IPS DF 6.9 (cell line): ENCODE results near the gene HMGN2.
A peak's percentile ranks its signal among the peaks of the same experiment; 100 is the strongest.

Experiments used
- DNase-seq: peaks from one replicate; pipeline ENCODE4 v3.0.0-alpha.2; 2013; ENCODE audit warnings: low read depth, low spot score
- H3K27ac ChIP-seq: one replicate; pipeline ENCODE4 v1.5.1; 2013; ENCODE audit warnings: low read length, control low read depth
- H3K27me3 ChIP-seq: 2 replicates; pipeline ENCODE4 v1.6.1; 2013; ENCODE audit warnings: mild to moderate bottlenecking, low read length; ENCODE audit not compliant: control insufficient read depth, insufficient read depth
- H3K36me3 ChIP-seq: 2 replicates; pipeline ENCODE4 v1.6.1; 2013; ENCODE audit warnings: low read length; ENCODE audit not compliant: control insufficient read depth, insufficient read depth
- H3K4me1 ChIP-seq: 2 replicates; pipeline ENCODE4 v1.6.1; 2013; ENCODE audit warnings: low read length; ENCODE audit not compliant: control insufficient read depth, insufficient read depth
- H3K4me3 ChIP-seq: 2 replicates; pipeline ENCODE4 v1.5.1; 2013; ENCODE audit warnings: mild to moderate bottlenecking, low read length
- H3K9me3 ChIP-seq: 2 replicates; pipeline ENCODE4 v1.6.1; 2013; ENCODE audit warnings: low read length, inconsistent platforms; ENCODE audit not compliant: control insufficient read depth, insufficient read depth
- WGBS: extraction: QIAGEN DNeasy Blood & Tissue Kit; methylation state at CpG from one replicate; pipeline ENCODE4 v1.1.7; 2013; ENCODE audit warnings: mixed read lengths, missing lambda C conversion rate; ENCODE audit not compliant: insufficient read length, insufficient coverage; 5-methylcytosine and 5-hydroxymethylcytosine counted together

HMGN2 gene

DNA sequence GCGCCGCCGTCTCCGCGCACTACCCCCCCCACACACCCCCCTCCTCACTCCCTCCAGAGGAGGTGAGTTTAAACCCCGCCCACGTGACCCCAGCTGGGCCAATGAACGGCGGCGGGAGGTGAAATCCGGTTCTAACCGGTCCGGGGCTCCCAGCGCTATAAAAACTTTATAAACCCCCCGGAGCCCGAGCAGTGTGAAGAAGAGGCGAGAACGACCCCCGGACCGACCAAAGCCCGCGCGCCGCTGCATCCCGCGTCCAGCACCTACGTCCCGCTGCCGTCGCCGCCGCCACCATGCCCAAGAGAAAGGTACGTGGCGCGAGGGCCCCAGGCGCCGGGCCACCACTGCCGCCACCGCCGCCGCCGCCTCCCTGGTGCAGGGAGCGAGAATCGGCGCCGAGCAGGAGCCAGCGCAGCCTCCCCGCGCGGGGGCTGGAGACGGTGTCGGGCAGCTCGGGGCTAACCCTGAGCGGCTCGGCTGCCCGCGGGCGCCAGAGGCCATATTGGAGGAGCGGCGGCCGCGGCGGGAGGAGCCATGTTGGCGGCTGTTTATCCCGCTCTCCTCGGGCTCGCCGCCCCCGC, at the start of gene HMGN2:
Gene HMGN2 (plus strand): TSS at position 121 of the 581 bp plus-strand sequence. CDS start 173 bp downstream, at position 294.
- H3K27me3 ChIP-seq = no peaks in the 10 kb centered on the region
- H3K36me3 ChIP-seq = peaks cover 17% of the 10 kb centered on the region; the same call in 1 of the 2 replicates
- H3K9me3 ChIP-seq = no peaks in the 10 kb centered on the region
- H3K4me3 ChIP-seq = peak within 1 kb of the TSS; percentile 67
- no peak within 1 kb of the TSS for H3K27ac ChIP-seq
- no CpG with 5 or more reads among the region's 69 CpGs for WGBS
- no peaks in the 10 kb centered on the region; the same call in 1 of the 2 replicates for H3K4me1 ChIP-seq
- DNase-seq = peak; percentile 77

- no peaks in the 10 kb centered on the region for H3K27me3 ChIP-seq
- no peak overlapping the region for H3K27ac ChIP-seq
- H3K9me3 ChIP-seq = no peaks in the 10 kb centered on the region
- DNase-seq = no peak
- no CpG with 5 or more reads among the region's 2 CpGs for WGBS
- H3K4me3 ChIP-seq = no peak overlapping the region
- no peaks in the 10 kb centered on the region; the same call in 1 of the 2 replicates for H3K4me1 ChIP-seq
- H3K36me3 ChIP-seq = peaks cover 25% of the 10 kb centered on the region
Measured at GRCh38 chr1:26429721-26430120, 42.5 kb upstream of the HMGN2 start.

DNA sequence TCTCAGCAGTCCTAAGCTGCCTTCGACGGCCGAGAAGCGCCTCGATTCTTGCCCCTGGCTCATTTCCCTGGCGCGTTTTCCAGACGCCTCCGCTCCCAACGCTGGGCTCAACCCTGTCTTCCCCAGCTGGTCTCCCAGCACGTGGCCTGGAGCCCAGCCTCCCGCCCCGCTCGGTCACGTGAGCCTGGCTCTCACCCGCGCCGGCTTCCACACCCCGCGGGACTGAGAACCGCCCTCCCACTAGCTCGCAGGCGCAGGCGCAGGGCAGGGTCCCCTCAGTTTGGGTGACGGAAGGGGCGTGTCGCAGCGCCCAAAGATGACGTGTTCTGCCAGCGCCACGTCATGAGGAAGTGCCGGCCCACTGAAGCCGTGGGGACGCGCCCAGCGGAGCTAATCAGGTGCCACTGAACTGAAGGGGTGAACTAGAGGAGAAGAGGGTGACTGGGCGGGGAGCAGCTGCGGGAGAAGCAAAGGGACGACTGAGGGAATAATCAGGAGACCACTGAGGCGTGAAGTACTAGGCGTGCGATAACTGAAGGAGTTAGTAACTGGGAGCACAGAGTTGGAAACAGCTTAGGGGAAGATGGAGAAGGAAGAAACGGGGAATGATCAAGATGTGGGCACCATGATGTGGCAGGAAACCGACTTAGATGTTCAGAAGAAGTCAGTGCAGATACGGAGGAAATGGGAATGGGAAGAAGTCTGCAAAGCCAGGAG, 40.1 kb upstream of the HMGN2 start, which contains the start of gene DHDDS:
Gene DHDDS (plus strand): TSS at position 343 of the 717 bp plus-strand sequence. CDS start 625 bp downstream, outside the sequence.
- Histone ChIP-seq H3K36me3 (peaks cover 7% of the 10 kb centered on the region; the same call in 1 of the 2 replicates), H3K4me3 (peak within 1 kb of the TSS; percentile 67; the same call in 1 of the 2 replicates), H3K27ac (no peak within 1 kb of the TSS), H3K27me3 (no peaks in the 10 kb centered on the region), H3K4me1 (no peaks in the 10 kb centered on the region), H3K9me3 (no peaks in the 10 kb centered on the region)
- peak; percentile 95 for DNase-seq
- no CpG with 5 or more reads among the region's 45 CpGs for WGBS

GRCh38 chr1:26432793-26433192, 39.4 kb upstream of the HMGN2 start:
- H3K36me3 ChIP-seq = peaks cover 2% of the 10 kb centered on the region; the same call in 1 of the 2 replicates
- no peaks in the 10 kb centered on the region for H3K9me3 ChIP-seq
- no peaks in the 10 kb centered on the region for H3K27me3 ChIP-seq
- H3K4me3 ChIP-seq = peak overlapping the region; percentile 67; the same call in 1 of the 2 replicates
- H3K4me1 ChIP-seq = no peaks in the 10 kb centered on the region
- DNase-seq = no peak
- H3K27ac ChIP-seq = no peak overlapping the region
- no CpG with 5 or more reads among the region's 3 CpGs for WGBS

GRCh38 chr1:26434161-26434752, 38.0 kb upstream of the HMGN2 start:
- Histone ChIP-seq H3K4me3 (no peak overlapping the region), H3K9me3 (no peaks in the 10 kb centered on the region)
- no peak for DNase-seq

DNA sequence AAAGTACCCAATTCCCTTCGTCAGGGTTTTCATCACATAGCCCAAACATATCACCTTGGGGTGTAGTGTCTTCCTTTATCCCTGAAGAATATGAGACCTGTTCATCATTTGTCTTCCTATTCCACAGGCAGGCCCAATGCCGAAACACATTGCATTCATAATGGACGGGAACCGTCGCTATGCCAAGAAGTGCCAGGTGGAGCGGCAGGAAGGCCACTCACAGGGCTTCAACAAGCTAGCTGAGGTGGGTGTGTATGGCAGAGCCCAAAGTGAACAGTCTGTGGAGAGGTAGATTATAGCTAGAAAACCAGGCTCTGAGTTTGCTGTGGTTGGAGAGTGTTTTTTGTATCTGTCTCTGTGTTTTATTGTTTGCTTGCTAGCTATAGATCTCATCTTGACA, 34.2 kb upstream of the HMGN2 start:
- WGBS = no CpG with 5 or more reads among the region's 6 CpGs
- Histone ChIP-seq H3K36me3 (peaks cover 8% of the 10 kb centered on the region; the same call in 1 of the 2 replicates), H3K27me3 (no peaks in the 10 kb centered on the region)

More at GRCh38 chr1:26434161-26434752, 38.0 kb upstream of the HMGN2 start:
- Histone ChIP-seq H3K36me3 (peaks cover 5% of the 10 kb centered on the region; the same call in 1 of the 2 replicates), H3K27me3 (no peaks in the 10 kb centered on the region), H3K27ac (no peak overlapping the region), H3K4me1 (no peaks in the 10 kb centered on the region)

GRCh38 chr1:26440259-26440658, 32.0 kb upstream of the HMGN2 start:
- Histone ChIP-seq H3K36me3 (peaks cover 5% of the 10 kb centered on the region; the same call in 1 of the 2 replicates), H3K9me3 (no peaks in the 10 kb centered on the region), H3K27ac (no peak overlapping the region), H3K4me1 (no peaks in the 10 kb centered on the region), H3K27me3 (no peaks in the 10 kb centered on the region), H3K4me3 (no peak overlapping the region)
- WGBS = no CpG with 5 or more reads among the region's 2 CpGs
- DNase-seq = no peak

More for the DNA sequence above, 34.2 kb upstream of the HMGN2 start:
- H3K4me3 ChIP-seq = no peak overlapping the region
- no peak for DNase-seq
- H3K27ac ChIP-seq = no peak overlapping the region
- no peaks in the 10 kb centered on the region for H3K9me3 ChIP-seq
- no peaks in the 10 kb centered on the region for H3K4me1 ChIP-seq

DNA sequence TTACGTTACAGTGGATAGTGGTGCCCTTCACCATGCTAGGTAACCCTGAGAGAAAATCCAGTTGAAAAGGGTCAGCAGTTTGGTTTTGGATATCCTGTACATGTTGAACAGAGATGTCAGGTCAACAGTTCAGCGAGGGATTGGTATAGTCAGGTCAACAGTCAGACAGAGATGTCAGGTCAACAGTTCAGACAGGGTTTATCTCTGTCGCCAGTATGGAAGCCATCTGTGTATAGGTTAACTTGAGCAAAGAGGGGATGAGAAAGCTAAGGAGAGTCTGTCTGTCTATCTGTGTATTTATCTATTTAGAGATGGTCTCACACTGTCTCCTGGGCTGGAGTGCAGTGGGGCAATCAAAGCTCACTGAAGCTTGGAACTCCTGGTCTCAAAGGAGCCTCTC, 22.4 kb upstream of the HMGN2 start:
- Histone ChIP-seq H3K27ac (no peak overlapping the region), H3K36me3 (peaks cover 2% of the 10 kb centered on the region; the same call in 1 of the 2 replicates), H3K4me1 (no peaks in the 10 kb centered on the region), H3K27me3 (no peaks in the 10 kb centered on the region), H3K4me3 (no peak overlapping the region), H3K9me3 (no peaks in the 10 kb centered on the region)
- DNase-seq = no peak
- WGBS = no CpG with 5 or more reads among the region's 3 CpGs

- no peaks in the 10 kb centered on the region for H3K27me3 ChIP-seq
- H3K27ac ChIP-seq = no peak overlapping the region
- H3K4me3 ChIP-seq = no peak overlapping the region
- DNase-seq = no peak
- H3K4me1 ChIP-seq = no peaks in the 10 kb centered on the region
- WGBS = no CpG with 5 or more reads among the region's 3 CpGs
- no peaks in the 10 kb centered on the region for H3K9me3 ChIP-seq
- peaks cover 2% of the 10 kb centered on the region; the same call in 1 of the 2 replicates for H3K36me3 ChIP-seq
Measured at GRCh38 chr1:26450908-26451307, 21.3 kb upstream of the HMGN2 start.

DNA sequence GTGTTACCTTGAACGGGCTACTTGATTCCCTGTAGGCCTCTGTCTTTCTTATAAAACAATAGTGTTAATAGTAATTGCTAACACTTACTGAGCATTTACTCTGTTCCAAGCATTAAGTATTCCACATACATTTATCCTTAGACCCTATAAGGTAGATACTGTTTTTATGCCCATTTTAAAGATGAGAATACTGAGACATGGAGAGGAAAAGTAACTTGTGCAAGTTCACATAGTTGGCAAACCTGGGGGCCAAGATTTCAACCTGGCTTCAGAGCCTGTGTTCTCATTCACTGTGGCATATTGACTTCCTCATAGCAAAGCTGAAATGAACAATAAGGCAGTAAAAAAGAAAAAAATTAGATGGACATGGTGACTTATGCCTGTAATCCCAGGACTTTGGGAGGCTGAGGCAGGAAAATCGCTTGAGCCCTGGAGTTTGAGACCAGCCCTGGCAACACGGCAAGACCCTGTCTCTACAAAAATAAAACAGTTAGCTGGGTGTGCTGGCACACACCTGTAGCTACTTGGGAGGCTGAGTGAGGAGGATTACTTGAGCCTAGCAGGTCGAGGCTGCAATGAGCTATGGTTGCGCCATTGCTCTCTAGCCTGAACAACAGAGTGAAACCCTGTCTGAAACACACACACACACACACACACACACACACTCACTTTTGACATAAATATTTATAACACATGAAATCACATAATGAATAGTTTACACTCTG, 19.6 kb upstream of the HMGN2 start:
- H3K4me3 ChIP-seq = no peak overlapping the region
- H3K27ac ChIP-seq = no peak overlapping the region
- peaks cover 2% of the 10 kb centered on the region; the same call in 1 of the 2 replicates for H3K36me3 ChIP-seq
- DNase-seq = no peak
- no CpG with 5 or more reads among the region's 5 CpGs for WGBS
- no peaks in the 10 kb centered on the region for H3K9me3 ChIP-seq
- H3K4me1 ChIP-seq = no peaks in the 10 kb centered on the region
- H3K27me3 ChIP-seq = no peaks in the 10 kb centered on the region
